Calu3 (cell line): ENCODE data around the gene RCSD1. TPM values are rescaled to one million over a fixed set of nuclear protein-coding genes. Genes with fewer than 3 reads are reported as not detected.

Experiments used
- BruUV-seq: library from RNA; stranded (reverse); fragments of 400-500 nt; replicated peaks from 2 replicates; lab custom pipeline; 2021; lab: Mats Ljungman, UMichigan
- CTCF ChIA-PET: fragments of 300-600 bp; sonication (Branson Sonifier 250); formaldehyde crosslinking; loops from one replicate; lab custom pipeline; 2022; ENCODE audit warnings: antibody characterized with exemption; lab: Charles Lee
- DNase-seq: peaks from one replicate; pipeline ENCODE4 v3.0.0; 2022
- H3K27ac Mint-ChIP-seq: one replicate; pipeline ENCODE4 v1.8.0; 2022; ENCODE audit warnings: mixed read lengths; ENCODE audit not compliant: unreplicated experiment
- H3K27me3 Mint-ChIP-seq: one replicate; pipeline ENCODE4 v1.8.0; 2022; ENCODE audit warnings: mixed read lengths; ENCODE audit not compliant: unreplicated experiment
- H3K36me3 Mint-ChIP-seq: one replicate; pipeline ENCODE4 v1.8.0; 2022; ENCODE audit warnings: mild to moderate bottlenecking, moderate library complexity, mixed read lengths; ENCODE audit not compliant: insufficient read depth, unreplicated experiment
- H3K4me1 Mint-ChIP-seq: one replicate; pipeline ENCODE4 v1.8.0; 2022; ENCODE audit warnings: mild to moderate bottlenecking, low read depth, mixed read lengths; ENCODE audit not compliant: unreplicated experiment
- H3K4me3 Mint-ChIP-seq: one replicate; pipeline ENCODE4 v1.8.0; 2022; ENCODE audit warnings: mild to moderate bottlenecking, low read depth, moderate library complexity, mixed read lengths; ENCODE audit not compliant: unreplicated experiment
- H3K9me3 Mint-ChIP-seq: one replicate; pipeline ENCODE4 v1.8.0; 2022; ENCODE audit warnings: low read depth, mixed read lengths; ENCODE audit not compliant: unreplicated experiment
- intact Hi-C: fragments of 100-400 bp; cut with micrococcal nuclease; formaldehyde crosslinking; loops from one replicate; pipeline ENCODE4 v1.10.0; 2022; ENCODE audit not compliant: unreplicated experiment
- total RNA-seq: library from RNA; stranded (reverse); gene quantifications from 2 replicates; pipeline ENCODE4 v1.2.3, GENCODE V29; 2022
- TF ChIP-seq, protein P1 (sequence below): fragments of 200-600 bp; IDR thresholded peaks from one replicate; pipeline ENCODE4 v1.8.0; 2022; ENCODE audit warnings: antibody characterized with exemption; ENCODE audit not compliant: unreplicated experiment

RCSD1 gene
- total RNA-seq, 1 experiment from 2014 or later, result not detected

- H3K36me3 Mint-ChIP-seq, result no peaks in the 10 kb centered on the region
Measured at GRCh38 chr1:167705250-167705649, 75.2 kb downstream of the RCSD1 start.

DNA sequence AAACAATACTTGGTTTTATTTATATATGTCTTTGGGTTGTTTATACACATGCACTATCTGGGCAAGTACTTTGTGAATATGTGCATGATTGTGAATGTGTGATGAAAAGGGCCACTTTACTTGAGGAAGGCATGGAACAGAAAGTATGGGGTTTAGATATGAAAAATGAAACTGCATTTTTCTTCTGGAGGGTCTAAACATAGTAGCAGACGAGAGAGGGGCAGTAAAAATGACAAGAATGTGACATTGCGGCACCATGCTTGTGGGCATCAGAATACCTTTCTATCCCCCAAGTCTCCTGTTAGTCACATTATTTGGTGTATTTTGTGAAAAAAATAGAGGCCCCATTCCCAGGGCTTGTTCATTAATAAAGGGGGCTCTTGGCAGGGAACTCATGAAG lies 76.3 kb downstream of the RCSD1 start:
- Mint-ChIP-seq H3K4me3 (no peak overlapping the region), H3K27me3 (peaks cover 81% of the 10 kb centered on the region), H3K36me3 (no peaks in the 10 kb centered on the region), H3K4me1 (no peaks in the 10 kb centered on the region), H3K27ac (no peak overlapping the region), H3K9me3 (no peaks in the 10 kb centered on the region)
- TF ChIP-seq, protein P1, sequence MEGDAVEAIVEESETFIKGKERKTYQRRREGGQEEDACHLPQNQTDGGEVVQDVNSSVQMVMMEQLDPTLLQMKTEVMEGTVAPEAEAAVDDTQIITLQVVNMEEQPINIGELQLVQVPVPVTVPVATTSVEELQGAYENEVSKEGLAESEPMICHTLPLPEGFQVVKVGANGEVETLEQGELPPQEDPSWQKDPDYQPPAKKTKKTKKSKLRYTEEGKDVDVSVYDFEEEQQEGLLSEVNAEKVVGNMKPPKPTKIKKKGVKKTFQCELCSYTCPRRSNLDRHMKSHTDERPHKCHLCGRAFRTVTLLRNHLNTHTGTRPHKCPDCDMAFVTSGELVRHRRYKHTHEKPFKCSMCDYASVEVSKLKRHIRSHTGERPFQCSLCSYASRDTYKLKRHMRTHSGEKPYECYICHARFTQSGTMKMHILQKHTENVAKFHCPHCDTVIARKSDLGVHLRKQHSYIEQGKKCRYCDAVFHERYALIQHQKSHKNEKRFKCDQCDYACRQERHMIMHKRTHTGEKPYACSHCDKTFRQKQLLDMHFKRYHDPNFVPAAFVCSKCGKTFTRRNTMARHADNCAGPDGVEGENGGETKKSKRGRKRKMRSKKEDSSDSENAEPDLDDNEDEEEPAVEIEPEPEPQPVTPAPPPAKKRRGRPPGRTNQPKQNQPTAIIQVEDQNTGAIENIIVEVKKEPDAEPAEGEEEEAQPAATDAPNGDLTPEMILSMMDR, result no peak
- intact Hi-C loops, result no loop called here
- BruUV-seq, result no TSS peak
- CTCF ChIA-PET, result no interaction called here
- no peak for DNase-seq

More at GRCh38 chr1:167705250-167705649, 75.2 kb downstream of the RCSD1 start:
- no peak for DNase-seq
- Mint-ChIP-seq H3K27me3 (peaks cover 92% of the 10 kb centered on the region), H3K4me3 (no peak overlapping the region), H3K27ac (no peak overlapping the region), H3K9me3 (no peaks in the 10 kb centered on the region), H3K4me1 (no peaks in the 10 kb centered on the region)
- CTCF ChIA-PET, result no interaction called here
- intact Hi-C loops, result no loop called here
- no TSS peak for BruUV-seq
- TF ChIP-seq, protein P1, result no peak

GRCh38 chr1:167706931-167707877 lies 77.2 kb downstream of the RCSD1 start:
- Mint-ChIP-seq H3K27ac (no peak overlapping the region), H3K27me3 (peaks cover 74% of the 10 kb centered on the region), H3K9me3 (no peaks in the 10 kb centered on the region), H3K36me3 (no peaks in the 10 kb centered on the region), H3K4me3 (no peak overlapping the region), H3K4me1 (no peaks in the 10 kb centered on the region)
- DNase-seq, result no peak
- intact Hi-C loops, result no loop called here
- TF ChIP-seq, protein P1, result no peak
- CTCF ChIA-PET, result interaction anchor here (0.7 kb wide), 1 partner anchor 220 kb away, joined by 3 read pairs; no protein-coding TSS in a partner anchor
- no TSS peak for BruUV-seq

GRCh38 chr1:167707942-167708341 lies 77.9 kb downstream of the RCSD1 start:
- no peak for DNase-seq
- Mint-ChIP-seq H3K27me3 (peaks cover 66% of the 10 kb centered on the region), H3K9me3 (no peaks in the 10 kb centered on the region), H3K36me3 (no peaks in the 10 kb centered on the region), H3K4me1 (peaks cover 2% of the 10 kb centered on the region), H3K4me3 (no peak overlapping the region), H3K27ac (no peak overlapping the region)
- TF ChIP-seq, protein P1, result no peak
- no TSS peak for BruUV-seq
- intact Hi-C loops, result no loop called here
- CTCF ChIA-PET, result interaction anchor here (0.7 kb wide), 1 partner anchor 219 kb away, joined by 3 read pairs; no protein-coding TSS in a partner anchor
